GM19328 (cell line): ENCODE measurements around the gene SLC12A4.
A peak's percentile ranks its signal among the peaks of the same experiment; 100 is the strongest.
"Not testable (repeated sequence)": the region's sequence is repeated elsewhere in the genome, so short reads cannot be mapped to it uniquely, and the experiment has no call there.

Experiments
- ATAC-seq: cut with Tn5 transposase; IDR thresholded peaks from one replicate; pipeline ENCODE4 v1.9.1; 2021; ENCODE audit warnings: mild to moderate bottlenecking, moderate library complexity; ENCODE audit not compliant: unreplicated experiment

Gene SLC12A4

DNA sequence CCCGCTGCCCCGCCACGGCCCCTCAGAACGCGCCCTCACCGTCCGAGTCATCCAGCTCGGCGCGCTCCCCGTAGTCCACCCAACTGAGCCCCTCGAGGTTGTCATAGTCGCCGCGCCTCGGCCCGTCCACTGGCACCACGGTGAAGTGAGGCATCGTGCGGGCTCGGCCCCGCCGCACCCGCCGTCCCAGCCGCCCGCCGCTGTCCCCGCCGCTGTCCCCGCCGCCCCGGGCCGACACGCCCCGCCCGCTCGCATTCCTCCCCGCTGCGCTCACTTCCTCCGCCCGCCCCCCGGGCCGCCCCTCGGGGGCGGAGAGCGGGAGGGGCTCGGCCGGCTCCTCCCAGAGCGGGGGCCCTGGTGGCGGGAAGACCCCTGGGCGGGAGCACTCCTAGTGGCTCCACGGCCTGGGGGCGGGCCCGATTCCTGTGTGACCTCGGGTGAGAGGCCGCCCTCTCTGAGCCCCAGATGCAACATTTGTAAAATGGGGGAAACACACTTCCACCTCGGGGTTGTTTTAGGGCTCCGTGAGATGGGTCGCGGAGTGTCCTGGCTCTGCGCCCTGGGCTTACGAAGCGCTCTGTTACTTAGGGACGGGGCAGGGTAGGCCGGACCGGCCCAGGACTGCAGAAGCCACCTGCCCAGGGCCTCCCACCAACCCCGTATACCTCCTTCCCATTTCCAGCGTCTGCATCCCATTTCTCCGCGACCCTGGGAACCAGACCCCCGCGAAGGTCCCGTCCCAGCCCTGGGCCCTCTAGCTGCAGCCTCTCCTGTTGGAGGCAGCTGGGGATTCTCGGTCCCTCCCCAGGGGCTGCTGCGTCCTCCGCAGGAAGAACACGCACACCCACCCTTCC, at the start of gene SLC12A4:
TSS of gene SLC12A4 (minus strand) at position 238 of the 854 bp plus-strand sequence. CDS start at position 154, 84 bp downstream.
- ATAC-seq: peak; percentile 78

DNA sequence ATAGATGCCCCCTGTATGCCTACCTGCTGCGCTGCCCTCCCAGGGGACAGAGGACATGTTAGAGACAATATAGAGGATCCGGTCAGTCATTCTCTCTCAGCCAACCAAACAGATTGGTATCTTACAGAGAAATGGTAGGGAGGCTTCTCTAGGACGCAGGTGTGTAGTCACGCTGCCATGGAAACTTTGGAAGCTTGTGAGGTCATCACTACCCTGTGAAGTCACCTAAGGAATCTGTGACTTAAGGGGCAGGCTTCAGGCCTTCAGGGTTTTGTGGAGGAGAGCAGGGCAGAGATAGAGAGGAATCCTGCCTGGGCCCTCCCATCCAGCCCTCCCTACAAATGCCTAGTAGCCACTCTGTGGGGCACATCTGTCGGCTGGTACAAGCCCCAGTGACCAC, 47.2 kb upstream of the SLC12A4 start, which contains the start of gene DPEP2NB:
TSS of gene DPEP2NB (minus strand) at position 231 of the 400 bp plus-strand sequence. CDS start at position 90, 141 bp downstream.
- no peak for ATAC-seq

- ATAC-seq: no peak
Observed at GRCh38 chr16:68013440-68013839, 45.0 kb upstream of the SLC12A4 start.

DNA sequence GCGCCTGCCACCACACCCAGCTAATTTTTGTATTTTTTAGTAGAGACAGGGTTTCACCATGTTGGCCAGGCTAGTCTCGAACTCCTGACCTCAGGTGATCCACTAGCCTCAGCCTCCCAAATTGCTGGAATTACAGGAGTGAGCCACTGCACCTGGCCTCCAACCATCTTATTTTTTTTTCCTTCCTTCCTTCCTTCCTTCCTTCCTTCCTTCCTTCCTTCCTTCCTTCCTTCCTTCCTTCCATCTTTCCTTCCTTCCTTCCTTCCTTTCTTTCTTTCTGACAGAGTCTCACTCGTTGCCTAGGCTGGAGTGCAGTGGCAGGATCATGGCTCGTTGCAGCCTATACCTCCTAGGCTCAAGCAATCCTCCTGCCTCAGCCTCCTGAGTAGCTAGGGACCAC, 41.4 kb upstream of the SLC12A4 start:
- ATAC-seq: not testable (repeated sequence)

DNA sequence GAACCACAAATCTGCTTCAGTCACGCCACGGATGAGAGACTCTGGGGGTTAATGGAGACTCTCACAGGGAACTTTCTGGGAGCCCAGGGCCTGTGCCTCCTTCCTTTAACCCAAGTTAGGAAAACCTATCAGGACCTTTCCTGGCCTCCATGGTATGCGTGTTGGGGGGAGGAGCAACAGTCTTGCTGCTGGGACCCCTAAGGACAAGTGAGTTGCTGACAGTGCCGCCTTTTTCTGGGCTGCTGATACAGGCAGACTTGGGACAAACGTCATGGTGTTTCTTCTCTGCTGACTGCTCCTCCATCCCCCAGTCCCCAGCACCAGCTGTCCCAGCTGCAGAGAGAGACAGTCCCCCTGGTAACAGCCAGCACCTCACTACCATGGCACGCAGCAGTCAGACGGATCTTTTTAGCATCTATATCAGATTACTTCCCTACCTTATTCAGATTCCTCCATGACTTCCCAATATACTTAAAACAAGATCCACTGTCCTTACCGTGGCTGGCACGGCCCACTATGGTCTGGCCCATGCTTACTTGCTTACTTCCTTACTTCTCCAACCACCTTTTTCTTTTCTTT, 40.8 kb upstream of the SLC12A4 start:
- no peak for ATAC-seq

- no peak for ATAC-seq
Observed at GRCh38 chr16:68005786-68006286, 37.4 kb upstream of the SLC12A4 start.

DNA sequence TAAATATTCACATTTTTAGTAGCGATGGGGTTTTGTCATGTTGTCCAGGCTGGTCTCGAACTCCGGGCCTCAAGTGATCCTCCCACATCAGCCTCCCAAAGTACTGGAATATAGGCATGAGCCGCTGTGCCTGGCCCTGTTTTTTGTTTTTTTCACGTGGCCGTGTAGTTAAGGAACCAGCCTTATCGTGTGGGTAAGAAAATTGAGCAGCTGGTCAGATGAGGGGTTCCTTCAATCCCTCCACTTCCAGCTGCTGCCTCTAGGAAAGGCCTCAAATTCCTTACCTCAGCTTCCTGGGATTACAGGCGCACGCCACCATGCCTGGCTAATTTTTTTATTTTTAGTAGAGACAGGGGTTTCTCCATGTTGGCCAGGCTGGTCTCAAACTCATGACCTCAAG, 36.8 kb upstream of the SLC12A4 start:
- ATAC-seq: no peak

- ATAC-seq: no peak
Observed at GRCh38 chr16:68003031-68003430, 34.6 kb upstream of the SLC12A4 start.

- no peak for ATAC-seq
Observed at GRCh38 chr16:68000450-68000849, 32.0 kb upstream of the SLC12A4 start.

DNA sequence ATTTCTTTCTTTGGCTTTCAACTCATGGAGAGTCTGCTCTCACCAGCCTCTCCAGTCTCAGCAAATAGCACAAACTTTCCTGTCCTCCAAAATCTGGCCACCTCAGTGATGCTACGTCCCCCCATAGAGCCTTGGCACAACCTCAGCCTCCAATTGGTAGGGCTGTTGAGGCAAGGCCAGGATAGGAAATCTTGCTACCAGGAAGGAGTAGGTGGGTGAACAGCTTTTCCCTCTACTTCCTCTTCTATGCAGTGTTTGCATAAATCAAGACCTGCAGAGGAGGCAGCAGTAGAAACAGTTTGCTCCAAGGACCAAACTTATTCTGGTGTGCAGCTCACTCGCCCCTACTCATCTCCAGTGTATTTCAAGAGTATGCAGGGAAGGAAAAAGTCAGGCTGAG, 31.5 kb upstream of the SLC12A4 start:
- no peak for ATAC-seq

DNA sequence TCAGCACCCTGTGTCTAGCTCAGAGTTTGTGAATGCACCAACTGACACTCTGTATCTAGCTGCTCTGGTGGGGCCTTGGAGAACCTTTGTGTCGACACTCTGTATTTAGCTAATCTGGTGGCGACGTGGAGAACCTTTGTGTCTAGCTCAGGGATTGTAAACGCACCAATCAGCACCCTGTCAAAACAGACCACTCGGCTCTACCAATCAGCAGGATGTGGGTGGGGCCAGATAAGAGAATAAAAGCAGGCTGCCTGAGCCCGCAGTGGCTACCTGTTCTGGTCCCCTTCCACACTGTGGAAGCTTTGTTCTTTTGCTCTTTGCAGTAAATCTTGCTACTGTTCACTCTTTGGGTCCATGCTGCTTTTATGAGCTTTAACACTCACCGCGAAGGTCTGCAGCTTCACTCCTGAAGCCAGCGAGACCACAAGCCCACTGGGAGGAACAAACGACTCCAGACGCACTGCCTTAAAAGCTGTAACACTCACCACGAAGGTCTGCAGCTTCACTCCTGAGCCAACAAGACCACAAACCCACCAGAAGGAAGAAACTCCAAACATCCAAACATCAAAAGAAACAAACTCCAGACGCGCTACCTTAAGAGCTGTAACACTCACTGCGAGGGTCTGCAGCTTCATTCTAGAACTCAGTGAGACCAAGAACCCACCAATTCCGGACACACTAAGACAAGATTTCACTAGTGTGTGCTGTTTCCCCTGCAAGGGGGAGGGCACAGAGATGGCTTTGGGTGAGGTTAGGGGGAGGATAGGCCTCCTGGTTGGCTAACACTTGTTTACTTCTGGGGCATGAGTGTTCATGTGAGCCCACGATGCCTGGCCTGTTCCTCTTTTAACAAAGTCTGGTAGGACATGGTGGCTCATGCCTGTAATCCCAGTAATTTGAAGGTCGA, 30.6 kb upstream of the SLC12A4 start, which contains the start of gene DPEP2:
TSS of gene DPEP2 (minus strand) at position 706 of the 910 bp plus-strand sequence. CDS start 6,272 bp downstream, outside the sequence.
- not testable (repeated sequence) for ATAC-seq

GRCh38 chr16:67998231-67998778, 29.9 kb upstream of the SLC12A4 start:
- not testable (repeated sequence) for ATAC-seq

GRCh38 chr16:67996666-67997065, 28.2 kb upstream of the SLC12A4 start:
- ATAC-seq: no peak

- ATAC-seq: no peak
Observed at GRCh38 chr16:67995423-67995822, 27.0 kb upstream of the SLC12A4 start.

- ATAC-seq: not testable (repeated sequence)
Observed at GRCh38 chr16:67994040-67994408, 25.6 kb upstream of the SLC12A4 start.

- ATAC-seq: peak; percentile 77
Observed at GRCh38 chr16:67993207-67994039, 25.0 kb upstream of the SLC12A4 start.

- ATAC-seq: peak; percentile 7
Observed at GRCh38 chr16:67992661-67993206, 24.3 kb upstream of the SLC12A4 start.

DNA sequence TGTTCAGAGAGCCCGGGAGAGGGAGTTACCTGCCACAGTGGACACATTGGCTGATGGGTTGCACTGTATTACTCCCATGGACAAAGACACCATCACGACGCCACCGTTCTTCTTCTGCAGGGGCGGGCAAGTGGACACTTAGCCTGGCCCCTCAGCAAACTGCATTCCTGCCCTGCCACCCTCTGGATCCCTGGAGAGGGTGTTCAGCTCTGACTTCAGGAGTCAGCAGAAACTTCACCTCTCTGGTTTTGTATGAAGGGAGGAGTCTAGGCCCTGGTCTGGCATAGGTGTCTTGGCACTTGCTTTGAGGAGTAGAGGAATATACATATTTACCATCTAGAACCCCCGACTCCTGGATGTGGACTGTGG, 21.6 kb upstream of the SLC12A4 start:
- no peak for ATAC-seq

GRCh38 chr16:67989322-67990017, 21.0 kb upstream of the SLC12A4 start:
- no peak for ATAC-seq
